ENCODE data around the gene CDC42EP5. TPM values are rescaled to one million over a fixed set of nuclear protein-coding genes. Genes with fewer than 3 reads are reported as not detected.
"Not testable (repeated sequence)": the region's sequence is repeated elsewhere in the genome, so short reads cannot be mapped to it uniquely, and the experiment has no call there.

CDC42EP5 gene
- total RNA-seq = 77.0 TPM

DNA sequence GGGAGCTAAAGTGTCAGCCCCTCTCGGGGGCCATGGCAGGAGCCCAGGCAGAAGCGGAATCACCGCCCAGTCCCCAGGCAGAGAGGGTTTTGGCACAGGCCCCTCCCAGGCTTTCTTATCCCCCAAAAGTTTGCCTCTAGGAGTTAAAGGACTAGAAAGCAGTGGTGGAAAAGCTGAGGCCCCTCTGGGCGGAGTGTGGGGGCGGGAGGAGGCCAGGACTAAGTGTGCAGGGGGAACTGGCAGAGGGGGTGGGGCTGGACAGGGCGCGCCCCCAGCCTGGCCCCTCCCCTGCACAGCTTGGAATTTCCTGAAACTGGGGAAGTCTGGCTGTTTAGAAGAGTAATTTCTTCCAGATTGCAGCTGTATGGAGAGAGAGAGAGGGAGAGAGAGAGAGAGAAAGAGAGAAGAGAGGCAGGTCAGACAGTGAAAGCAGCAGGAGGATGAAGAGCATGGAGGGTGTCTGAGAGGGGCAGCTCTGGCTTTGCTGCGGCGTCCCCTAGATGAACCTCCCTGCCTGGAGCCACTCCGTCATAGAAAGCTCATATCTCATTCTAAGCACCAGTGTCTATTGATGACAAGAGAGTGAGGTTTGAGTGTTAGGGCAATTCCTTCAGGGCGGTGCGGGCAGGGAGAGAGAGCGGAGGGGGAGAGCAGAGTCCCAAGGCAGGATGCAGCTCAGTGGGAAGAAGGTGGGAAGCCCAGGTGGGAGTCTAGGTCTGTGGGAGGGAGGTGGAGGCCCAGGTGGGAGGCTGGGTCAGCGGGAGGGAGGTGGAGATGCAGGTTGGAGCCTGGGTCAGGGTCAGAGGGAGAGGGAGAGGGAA, at the start of gene CDC42EP5:
Gene CDC42EP5, minus strand, starts transcription at position 226 of the 821 bp plus-strand sequence. CDS start 7,749 bp downstream, outside the sequence.
- peak; percentile 85 for DNase-seq (ENCODE audit: low spot score)

DNA sequence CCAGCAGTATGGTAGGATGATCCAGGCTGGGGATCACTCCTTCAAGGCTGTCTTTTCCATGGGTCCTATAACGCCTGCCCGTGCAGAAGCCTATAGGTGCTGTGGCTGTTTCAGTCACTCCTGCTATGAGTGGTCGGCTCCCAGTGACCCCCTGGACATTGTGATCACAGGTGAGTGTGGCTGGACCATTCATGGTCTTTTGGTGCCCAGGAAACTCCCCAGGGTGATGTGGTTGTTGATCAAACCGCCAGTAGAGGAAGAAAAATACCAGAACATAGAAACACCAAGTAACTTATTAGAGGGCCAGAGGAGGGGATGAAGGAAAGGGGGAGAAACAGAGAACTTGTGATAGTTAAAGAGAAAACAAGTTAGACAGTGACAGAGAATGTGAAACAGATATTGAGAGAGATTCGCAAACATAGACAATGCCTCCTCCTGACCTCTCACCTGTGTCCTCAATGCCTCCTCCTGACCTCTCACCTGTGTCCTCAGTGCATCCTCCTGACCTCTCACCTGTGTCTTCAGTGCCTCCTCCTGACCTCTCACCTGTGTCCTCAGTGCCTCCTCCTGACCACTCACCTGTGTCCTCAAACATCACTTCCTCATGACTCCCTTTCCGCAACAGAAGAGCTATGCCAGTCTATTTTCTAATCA, 48.9 kb upstream of the CDC42EP5 start:
- no peak for DNase-seq (ENCODE audit: low spot score)

DNA sequence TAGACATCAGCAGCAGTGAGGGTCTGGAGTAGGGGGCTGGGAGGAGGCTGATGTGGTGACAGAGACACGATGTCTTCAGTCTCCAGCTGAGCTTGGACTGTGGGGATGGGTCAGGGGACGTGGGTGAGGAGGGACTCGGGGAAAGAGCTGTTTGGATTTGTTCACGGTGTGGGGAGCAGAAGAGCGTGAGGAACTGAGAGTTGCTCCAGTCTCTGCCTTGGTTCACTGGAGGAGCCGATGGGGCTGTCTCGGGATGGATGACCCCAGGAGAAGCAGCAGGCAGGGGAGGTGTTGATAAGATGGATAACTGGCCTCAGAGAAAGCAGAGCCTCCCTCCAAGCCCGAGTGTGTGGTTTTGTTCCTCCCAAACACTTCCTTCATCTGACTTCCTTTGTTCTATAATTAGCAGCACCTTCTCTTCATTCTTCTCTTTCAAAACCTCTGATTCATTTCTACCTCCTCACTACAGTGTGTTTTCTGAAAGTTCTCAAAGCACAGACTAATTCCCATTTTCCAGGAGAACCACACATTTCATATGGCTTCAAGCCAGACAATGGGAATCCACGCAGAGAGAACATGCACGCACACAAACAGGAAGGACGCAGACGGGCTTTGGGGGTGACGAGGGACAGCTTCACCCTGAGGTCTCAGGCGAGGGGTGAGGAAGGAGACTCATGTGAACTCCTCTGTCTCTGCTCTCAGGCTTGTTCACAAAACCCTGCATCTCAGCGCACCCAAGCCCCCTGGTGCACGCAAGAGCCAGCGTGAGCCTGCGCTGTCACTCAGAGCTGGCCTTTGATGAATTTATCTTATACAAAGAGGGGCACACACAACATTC, 48.1 kb upstream of the CDC42EP5 start:
- no peak for DNase-seq (ENCODE audit: low spot score)

- no peak for DNase-seq (ENCODE audit: low spot score)
Observed at GRCh38 chr19:54518844-54519243, 45.7 kb upstream of the CDC42EP5 start.

DNA sequence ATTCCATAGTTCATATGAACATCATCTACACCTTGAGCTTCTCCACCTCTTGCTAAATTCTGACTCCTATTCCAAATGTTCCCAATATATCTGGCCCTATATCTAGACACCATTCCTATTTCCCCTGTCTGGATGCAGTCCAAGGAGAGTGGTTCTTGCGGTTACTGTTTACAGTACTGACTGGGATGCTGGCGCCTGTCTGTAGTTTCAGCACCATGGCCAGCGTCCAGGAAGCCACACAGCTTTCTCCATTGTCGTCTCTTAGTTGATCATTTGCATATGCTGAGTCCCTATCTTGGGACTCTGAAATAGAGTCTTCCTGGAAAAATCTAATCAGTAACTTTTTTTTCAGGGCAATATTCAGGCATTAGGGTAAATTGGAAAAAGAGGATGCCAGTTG, 44.4 kb upstream of the CDC42EP5 start:
- no peak for DNase-seq (ENCODE audit: low spot score)

GRCh38 chr19:54515156-54515555, 42.1 kb upstream of the CDC42EP5 start:
- no peak for DNase-seq (ENCODE audit: low spot score)

DNA sequence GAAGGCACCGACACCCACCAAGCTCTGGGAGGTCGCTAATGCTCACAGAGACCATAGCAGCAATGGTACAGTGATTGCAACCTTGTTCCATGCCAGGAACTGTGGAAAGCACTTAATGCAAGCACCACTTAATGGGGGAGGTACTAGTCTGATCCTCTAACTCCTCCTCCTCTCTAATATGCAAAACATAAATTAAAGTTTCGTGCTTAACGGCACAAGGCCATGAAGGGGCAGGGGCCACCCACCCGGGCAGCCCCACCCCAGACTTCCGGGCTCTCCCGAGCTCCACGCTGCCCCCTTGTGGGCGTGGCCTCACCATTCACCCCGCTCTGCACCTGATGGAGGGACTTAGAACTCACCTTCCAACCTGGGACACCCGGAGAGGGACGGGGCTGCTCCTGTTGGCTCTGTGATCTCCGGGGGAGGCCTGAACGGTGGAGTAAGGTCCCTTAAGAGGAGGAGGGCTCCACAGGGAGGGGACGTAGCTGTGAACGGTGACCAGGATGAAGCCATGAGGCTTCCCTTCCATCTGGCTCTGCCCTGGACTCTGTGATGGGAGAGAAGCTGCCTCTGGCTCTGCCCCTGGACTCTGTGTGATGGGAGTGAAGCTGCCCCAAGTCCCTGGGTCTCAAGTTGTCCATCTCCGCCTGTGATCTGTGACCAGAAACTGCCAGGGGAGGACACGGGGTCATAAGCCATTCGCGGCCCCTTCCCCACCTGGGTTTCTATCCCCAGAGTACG, 36.3 kb upstream of the CDC42EP5 start:
- DNase-seq (ENCODE audit: low spot score) = not testable (repeated sequence)

DNA sequence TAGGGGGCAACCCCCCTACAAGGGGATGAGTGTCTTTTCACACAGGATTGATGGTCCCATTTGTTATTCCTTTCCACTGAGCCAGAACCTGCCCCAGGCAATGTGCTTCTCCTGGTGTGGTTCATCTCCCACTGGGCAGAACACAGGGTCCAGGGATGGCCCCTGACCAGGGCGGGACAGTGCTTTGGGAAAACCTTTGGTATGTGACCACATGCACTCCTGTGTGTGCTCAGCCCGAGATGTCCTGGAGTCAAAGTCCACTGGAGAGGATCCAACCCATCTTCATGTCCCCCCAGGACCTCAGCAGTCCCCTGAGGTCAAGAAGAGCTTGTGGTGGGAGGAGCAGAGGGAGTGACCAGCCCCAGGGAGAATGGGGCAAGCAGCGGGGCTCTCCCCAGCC, 35.4 kb upstream of the CDC42EP5 start:
- DNase-seq (ENCODE audit: low spot score) = not testable (repeated sequence)

DNA sequence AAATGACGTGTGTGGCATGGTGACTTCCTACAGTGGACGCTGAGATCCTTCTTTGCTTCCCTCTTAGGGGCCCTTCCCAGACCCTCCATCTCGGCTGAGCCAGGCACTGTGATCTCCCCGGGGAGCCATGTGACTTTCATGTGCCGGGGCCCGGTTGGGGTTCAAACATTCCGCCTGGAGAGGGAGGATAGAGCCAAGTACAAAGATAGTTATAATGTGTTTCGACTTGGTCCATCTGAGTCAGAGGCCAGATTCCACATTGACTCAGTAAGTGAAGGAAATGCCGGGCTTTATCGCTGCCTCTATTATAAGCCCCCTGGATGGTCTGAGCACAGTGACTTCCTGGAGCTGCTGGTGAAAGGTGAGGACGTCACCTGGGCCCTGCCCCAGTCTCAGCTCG, 34.7 kb upstream of the CDC42EP5 start:
- DNase-seq (ENCODE audit: low spot score) = no peak

DNA sequence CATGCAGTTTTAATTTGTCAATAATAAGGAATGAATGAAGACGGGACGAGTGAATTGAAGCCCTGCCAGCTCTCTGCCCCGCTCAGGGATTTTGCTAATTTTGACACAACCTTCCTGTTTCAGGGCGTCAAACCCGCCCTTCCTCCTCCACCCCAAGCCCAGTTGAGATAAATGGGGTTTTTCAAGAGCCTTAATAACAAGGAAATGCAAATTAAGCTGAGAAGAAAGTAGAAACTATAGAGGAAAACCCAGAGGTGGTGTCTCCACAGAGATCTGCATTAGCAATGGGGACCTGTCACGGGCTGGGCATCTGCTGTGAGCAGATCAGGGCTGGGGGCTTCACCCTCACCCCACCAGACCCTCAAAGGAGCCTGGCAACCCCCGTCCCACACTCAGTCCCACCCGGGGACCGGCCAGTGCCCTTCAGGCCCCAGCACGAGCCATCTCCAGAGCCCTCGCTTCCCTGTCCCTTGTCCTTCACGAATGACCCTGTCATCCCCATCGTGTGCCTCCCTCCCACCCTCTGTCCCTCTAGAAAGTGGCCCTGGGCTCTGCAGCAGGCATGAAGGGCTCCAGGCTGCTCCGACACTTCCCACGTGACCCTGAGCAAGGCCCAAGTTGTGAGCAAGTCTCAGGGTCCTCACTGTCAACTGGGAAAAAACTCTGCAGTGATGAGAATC, 34.1 kb upstream of the CDC42EP5 start:
- not testable (repeated sequence) for DNase-seq (ENCODE audit: low spot score)

GRCh38 chr19:54506079-54506478, 33.0 kb upstream of the CDC42EP5 start:
- no peak for DNase-seq (ENCODE audit: low spot score)

DNA sequence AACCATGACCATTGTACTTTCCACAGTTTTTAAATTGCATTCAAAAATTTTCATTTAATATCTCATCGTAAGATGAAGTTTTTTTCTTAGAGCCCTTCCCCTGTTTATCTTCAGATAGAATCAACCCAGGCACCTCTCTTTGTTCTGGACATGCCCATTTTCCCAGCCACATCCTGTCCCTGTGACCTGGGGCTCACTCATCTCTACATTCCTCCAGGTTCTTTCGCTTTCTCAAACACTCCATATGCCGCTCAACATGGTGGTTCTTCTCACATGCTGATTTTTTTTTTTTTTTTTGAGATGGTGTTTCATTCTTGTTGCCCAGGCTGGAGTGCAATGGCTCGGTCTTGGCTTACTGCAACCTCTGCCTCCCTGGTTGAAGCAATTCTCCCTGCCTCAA, 32.4 kb upstream of the CDC42EP5 start:
- not testable (repeated sequence) for DNase-seq (ENCODE audit: low spot score)

DNA sequence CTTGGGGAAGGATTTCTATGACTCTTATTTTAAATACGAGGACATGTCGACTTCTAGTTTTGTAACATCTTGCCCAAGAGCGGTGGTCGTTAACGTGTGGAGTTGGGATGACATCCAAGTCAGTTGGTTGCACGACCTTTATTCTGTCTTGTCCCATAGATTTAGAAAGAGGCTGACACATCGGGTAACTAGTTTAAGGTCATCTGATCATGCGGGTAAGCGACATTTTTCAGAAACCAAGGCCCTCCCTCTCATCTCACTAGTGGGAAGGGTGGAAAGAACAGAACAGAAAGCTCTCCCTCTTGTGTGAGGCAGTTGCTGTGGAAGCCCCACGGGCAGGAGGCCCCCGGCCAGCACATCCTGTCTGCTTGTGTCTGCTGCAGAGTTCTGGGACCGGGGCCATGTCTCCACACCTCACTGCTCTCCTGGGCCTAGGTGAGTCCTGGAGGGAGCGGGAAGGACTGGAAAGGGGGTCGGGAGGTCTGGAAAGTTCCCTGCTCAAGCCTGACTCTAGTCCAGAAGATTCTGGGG, 29.5 kb upstream of the CDC42EP5 start, which contains the start of gene LAIR2:
Gene LAIR2, plus strand, starts transcription at position 314 of the 531 bp plus-strand sequence. Its CDS starts 88 bp downstream, at position 402.
- DNase-seq (ENCODE audit: low spot score) = no peak

DNA sequence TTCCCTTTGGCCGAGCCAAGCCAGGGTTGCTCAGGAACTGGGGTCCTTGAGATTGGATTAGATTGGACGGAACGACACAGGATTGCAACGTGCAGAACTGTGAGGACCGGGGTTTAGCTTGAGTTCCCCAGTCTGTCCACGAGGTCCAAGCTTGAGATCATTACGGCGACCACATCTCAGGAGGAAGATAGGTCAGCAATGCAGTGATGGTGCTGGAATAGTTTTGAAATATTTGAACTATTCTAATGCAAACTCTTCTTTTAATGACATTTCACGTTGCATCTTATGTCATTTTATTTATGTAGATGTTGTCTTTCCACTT, 25.3 kb upstream of the CDC42EP5 start:
- DNase-seq (ENCODE audit: low spot score) = not testable (repeated sequence)

DNA sequence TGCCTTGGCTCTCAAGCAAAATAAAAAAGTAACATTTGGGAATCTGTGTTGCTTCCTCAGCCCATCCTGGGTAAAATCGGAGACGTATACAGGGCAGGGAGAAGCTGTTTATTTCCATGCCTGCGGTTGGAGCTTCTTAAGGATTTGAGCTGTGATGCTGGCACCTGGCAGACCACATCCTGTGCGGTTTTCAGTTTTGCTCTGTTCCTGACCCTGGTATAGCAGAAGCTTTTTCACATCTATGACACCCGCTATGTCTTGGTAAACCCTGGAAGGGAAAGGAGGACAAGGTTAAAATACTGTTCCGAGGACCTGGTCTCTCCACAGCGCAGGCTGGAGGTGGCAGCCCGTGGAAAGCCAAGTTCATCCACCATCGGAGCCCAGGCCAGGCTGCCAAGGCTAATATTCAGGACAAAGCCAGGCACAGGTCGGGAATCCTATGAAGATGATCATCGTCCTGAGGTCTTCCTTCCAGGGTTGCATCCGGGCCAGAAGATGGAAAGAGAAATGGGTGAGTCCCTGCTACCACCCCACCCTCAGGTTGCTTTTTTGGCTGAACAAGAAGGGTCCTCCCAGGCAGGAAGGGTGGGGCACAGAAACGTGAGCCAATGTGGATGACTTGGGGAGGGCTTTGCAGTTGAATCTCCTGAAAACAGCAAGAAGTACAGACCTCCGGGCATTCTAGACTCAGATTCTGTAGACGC, 24.8 kb upstream of the CDC42EP5 start:
- DNase-seq (ENCODE audit: low spot score) = not testable (repeated sequence)

- DNase-seq (ENCODE audit: low spot score) = not testable (repeated sequence)
Observed at GRCh38 chr19:54495284-54495683, 22.2 kb upstream of the CDC42EP5 start.

DNA sequence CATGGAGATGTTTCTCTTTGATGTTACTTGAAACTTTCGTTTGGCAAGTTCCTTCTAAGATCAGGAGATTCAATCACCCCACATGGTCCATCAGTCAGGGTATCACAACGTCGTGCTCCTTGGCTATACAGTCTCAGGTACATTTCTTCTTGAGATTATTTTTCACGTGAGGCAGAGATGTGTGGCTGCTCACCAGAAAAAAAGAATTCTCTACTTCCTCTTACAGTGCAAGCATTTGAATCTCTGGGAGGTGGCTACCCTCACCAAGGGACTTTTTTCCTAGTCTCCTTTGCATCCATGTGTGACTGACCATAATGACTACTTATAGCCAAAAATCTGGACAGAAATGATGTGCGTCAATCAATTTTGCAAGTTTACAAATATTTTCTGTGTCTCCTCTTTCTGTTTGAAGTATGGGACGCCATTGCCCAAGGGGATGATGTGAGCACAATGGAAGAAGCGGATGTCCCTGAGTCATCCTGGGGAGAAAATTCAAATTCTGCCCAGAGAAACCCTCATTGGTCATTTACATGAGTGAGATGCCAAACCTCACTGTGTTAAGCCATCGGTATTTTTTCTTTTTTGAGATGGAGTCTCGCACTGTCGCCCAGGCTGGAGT, 21.0 kb upstream of the CDC42EP5 start:
- DNase-seq (ENCODE audit: low spot score) = no peak

DNA sequence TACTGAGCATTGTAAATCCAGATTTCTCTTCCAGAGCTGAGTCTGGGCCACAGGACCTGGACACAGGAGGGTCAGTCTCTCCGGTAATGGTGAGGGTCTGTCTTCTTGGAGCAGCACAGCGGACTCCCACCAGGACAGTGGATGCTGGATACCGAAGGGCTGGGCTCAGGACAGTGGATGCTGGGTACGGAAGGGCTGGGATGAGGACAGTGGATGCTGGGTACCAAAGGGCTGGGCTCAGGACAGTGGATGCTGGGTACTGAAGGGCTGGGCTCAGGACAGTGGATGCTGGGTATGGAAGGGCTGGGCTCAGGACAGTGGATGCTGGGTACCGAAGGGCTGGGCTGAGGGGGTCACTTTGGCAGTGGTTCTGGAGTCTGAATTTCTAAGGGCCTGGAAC, 20.0 kb upstream of the CDC42EP5 start:
- DNase-seq (ENCODE audit: low spot score) = not testable (repeated sequence)

DNA sequence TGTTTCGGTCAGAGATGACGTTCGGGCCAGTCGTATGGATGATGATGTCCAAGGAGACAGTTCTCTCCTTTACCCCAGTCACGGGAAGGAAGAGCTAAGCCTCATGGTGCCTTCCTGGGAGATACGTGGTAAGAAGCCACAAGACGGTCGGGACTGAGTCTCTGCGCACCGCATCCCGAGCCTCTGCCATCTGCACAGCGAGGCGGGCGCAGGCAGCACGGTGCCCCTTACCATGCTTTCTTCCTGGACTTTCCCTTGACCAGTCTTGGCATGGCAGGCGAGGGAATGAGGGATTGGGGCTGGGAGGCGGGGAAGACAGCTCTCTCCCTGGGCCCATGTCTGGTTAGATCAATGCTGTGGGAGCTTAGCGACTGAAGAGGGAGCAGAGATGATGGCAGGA, 19.5 kb upstream of the CDC42EP5 start:
- DNase-seq (ENCODE audit: low spot score) = no peak

DNA sequence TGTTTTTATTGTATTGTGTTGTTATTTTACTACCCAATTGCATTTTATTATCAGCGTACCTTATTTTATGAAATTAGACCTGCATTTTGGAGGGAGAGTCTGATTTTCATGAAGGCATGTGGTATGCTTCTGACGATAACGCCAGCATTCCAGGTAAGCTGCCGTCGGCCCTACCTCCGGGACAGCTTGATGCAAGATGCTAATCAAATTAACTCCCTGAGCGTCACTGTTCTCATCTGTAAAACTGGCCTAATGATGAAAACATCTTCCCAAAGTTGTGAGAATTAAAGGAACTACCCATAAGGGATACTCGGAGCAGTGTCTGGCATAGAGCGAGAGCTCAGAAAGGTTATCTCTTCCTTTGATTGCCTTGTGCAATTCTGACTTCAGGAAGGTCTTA, 16.7 kb upstream of the CDC42EP5 start:
- no peak for DNase-seq (ENCODE audit: low spot score)

Measured in ureter (tissue), 1 donor.